ENCODE measurements around the gene ZFP36.

Gene ZFP36

DNA sequence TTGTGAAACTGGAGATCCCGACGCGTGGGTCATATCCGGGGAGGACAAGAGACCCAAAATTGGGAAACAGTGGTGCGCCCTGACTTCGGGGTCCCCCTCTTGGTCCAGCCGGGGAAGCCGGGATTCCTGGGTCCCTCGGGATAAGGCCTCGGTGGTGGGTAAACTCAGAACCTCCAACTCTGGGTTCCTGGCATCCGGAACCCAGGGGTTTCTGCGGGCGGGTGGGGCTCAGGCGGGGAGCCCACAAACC lies 688 bp downstream of the ZFP36 start:
- no peak for DNase-seq

DNA sequence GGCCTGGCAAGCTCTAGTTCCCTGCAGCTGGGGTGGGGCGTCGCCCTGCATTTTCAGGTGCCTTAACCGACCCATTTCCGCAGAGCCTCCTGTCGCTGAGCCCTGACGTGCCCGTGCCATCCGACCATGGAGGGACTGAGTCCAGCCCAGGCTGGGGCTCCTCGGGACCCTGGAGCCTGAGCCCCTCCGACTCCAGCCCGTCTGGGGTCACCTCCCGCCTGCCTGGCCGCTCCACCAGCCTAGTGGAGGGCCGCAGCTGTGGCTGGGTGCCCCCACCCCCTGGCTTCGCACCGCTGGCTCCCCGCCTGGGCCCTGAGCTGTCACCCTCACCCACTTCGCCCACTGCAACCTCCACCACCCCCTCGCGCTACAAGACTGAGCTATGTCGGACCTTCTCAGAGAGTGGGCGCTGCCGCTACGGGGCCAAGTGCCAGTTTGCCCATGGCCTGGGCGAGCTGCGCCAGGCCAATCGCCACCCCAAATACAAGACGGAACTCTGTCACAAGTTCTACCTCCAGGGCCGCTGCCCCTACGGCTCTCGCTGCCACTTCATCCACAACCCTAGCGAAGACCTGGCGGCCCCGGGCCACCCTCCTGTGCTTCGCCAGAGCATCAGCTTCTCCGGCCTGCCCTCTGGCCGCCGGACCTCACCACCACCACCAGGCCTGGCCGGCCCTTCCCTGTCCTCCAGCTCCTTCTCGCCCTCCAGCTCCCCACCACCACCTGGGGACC lies 1.2 kb downstream of the ZFP36 start:
- DNase-seq, result no peak

DNA sequence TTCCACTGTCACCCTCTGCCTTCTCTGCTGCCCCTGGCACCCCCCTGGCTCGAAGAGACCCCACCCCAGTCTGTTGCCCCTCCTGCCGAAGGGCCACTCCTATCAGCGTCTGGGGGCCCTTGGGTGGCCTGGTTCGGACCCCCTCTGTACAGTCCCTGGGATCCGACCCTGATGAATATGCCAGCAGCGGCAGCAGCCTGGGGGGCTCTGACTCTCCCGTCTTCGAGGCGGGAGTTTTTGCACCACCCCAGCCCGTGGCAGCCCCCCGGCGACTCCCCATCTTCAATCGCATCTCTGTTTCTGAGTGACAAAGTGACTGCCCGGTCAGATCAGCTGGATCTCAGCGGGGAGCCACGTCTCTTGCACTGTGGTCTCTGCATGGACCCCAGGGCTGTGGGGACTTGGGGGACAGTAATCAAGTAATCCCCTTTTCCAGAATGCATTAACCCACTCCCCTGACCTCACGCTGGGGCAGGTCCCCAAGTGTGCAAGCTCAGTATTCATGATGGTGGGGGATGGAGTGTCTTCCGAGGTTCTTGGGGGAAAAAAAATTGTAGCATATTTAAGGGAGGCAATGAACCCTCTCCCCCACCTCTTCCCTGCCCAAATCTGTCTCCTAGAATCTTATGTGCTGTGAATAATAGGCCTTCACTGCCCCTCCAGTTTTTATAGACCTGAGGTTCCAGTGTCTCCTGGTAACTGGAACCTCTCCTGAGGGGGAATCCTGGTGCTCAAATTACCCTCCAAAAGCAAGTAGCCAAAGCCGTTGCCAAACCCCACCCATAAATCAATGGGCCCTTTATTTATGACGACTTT lies 2.0 kb downstream of the ZFP36 start:
- no peak for DNase-seq

DNA sequence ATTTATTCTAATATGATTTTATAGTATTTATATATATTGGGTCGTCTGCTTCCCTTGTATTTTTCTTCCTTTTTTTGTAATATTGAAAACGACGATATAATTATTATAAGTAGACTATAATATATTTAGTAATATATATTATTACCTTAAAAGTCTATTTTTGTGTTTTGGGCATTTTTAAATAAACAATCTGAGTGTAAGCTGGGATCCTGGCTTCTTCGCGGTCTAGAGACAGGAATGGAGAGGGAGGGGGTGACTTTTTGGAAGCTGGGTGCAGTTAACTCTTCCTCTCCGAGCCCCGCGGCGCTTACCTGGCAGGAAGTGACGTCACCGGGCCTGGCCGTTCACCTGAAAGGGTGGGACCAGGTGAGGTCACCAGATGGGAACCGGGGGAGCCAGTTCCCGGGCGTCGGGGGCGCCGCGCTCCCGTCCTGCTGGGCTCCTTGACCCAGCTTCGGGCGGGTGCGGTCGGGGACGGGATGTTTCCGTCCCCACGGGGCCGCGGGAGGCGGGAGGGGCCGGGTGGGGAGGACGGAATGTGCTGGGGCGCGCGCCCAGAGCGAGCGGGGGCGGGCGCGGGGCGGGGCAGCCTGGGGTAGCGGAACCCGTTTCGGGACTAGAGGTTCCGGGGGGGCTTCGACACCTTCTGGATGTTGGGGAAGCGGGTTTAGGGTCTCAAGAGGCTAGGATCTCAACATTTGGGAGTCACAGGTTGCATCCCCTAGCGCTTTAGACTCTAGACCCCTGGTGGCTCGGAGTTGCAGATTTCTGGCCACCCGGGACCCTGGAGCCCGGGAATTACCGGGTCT lies 2.8 kb downstream of the ZFP36 start:
- peak; percentile 87 to 92 for DNase-seq

GRCh38 chr19:39410017-39410830 lies 3.6 kb downstream of the ZFP36 start:
- DNase-seq, result no peak

DNA sequence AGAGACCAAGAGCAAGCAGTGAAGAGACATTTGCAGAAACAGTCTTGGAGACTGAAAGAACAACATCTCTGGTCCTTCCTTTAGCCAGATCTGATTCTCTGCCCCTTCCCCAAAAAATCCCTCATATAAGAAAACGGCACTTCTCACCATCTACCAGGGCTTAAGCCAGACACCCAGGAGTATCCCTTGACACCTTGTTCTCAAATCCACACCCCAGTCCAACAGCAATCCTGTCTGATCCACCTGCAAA lies 4.1 kb downstream of the ZFP36 start:
- DNase-seq, result no peak

GRCh38 chr19:39411081-39411831 lies 4.6 kb downstream of the ZFP36 start:
- DNase-seq, result no peak

- peak; percentile 85 to 89 for DNase-seq
These were observed 5.1 kb downstream of the ZFP36 start for GRCh38 chr19:39411832-39412099.

- DNase-seq, result peak; percentile 98 to 100
These were observed 5.6 kb downstream of the ZFP36 start, which contains the start of gene PLEKHG2 for GRCh38 chr19:39412100-39412866. PLEKHG2 (plus strand) TSS chr19:39412669; CDS start chr19:39414087, 1,418 bp downstream.

DNA sequence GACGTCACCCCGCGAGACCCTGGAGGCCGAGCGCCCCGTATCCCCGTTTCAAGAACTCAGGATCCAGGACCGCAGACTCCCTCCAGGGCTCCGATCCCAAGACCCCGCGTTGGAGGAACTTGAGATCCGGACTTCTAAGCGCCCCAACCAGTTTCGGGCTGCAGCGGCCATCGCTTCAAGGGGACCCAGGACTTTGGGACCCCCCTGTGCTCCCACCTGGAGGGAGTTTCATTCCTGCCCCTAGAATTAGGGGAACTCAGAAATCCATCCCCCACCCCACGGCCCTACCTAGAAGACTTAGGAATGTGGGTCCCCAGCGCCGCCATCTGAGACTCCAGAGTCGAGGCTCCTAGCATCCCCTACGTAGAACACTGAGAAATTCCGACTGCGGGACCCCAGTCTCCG lies 6.2 kb downstream of the ZFP36 start:
- no peak for DNase-seq

GRCh38 chr19:39413272-39413910 lies 6.7 kb downstream of the ZFP36 start:
- DNase-seq, result peak; percentile 51 to 60

DNA sequence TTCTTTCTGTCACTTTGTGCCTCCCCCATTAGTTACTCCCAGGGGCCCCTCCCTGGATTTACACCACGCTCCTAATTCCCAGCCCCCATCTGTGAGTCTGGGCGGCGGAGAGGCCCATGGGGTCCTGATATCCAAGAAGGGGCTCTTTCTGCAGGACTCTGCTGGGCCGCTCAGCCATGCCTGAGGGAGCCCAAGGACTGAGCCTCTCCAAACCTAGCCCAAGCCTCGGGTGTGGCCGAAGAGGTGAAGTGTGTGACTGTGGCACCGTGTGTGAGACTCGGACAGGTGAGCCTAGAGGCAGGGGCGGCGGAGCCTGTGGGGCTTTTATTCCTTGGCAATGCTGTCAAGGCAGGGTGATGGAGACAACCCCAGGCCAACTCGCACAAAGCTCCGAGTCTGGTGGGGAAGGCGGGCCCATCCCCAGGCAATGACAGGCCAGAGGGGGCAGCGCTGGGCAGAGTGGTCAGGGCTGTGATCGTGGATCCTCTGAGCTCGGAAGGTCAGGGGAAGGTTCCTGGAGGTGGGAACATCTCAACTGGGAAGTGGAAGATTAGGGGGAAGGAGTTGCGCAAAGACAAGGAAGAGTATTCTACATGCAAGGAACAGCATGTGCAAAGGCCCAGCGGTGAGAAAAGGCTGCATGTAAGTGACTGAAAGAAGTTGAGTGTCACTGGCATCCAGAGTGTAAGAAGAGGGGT lies 7.4 kb downstream of the ZFP36 start:
- peak in 1 of 2 experiments; percentile 41 for DNase-seq

- no peak for DNase-seq
These were observed 8.7 kb downstream of the ZFP36 start for GRCh38 chr19:39415111-39416046.

- DNase-seq, result no peak
These were observed 9.8 kb downstream of the ZFP36 start for GRCh38 chr19:39416152-39417120.

GRCh38 chr19:39417463-39418181 lies 11.0 kb downstream of the ZFP36 start:
- DNase-seq, result no peak

GRCh38 chr19:39419003-39419402 lies 12.4 kb downstream of the ZFP36 start:
- no peak for DNase-seq

DNA sequence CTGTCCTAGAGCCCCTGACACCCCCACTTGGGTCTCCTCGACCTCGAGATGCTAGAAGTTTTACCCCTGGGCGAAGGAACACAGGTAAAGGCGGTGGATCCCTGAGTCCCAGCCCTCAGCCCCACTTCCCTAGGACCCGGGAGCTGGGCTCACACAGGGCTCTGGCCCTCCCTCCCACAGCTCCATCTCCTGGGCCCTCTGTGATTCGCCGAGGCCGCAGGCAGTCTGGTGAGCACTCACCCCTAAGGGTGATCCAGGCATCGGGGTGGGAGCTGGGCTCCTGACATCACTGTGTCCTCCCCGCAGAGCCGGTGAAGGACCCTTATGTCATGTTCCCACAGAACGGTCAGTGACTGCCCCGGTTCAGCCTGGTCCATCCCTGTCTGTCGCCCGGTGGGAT lies 14.1 kb downstream of the ZFP36 start:
- no peak for DNase-seq

Measured in NCI-H1930 (cell line).